K562 (cell line): ENCODE results near the gene MSL2. TPM values are rescaled to one million over a fixed set of nuclear protein-coding genes. Genes with fewer than 3 reads are reported as not detected.

Source experiments
- ATAC-seq: fragments of 200-7000 bp; cut with Tn5 transposase; 3 replicates; pipeline ENCODE4 v1.9.1; 2020; ENCODE audit warnings: moderate library complexity
- BruUV-seq: library from RNA; stranded (reverse); fragments of 400-500 nt; replicated peaks from 2 replicates; lab custom pipeline; 2021; lab: Mats Ljungman, UMichigan
- CTCF ChIA-PET: fragments of 300-600 bp; formaldehyde crosslinking; extraction: SDS; loops from one replicate; lab custom pipeline; 2021; ENCODE audit warnings: low intra/inter-chr PET ratio; lab: Yijun Ruan, JAX
- POLR2A ChIA-PET: fragments of 300-600, 350-650 bp; sonication (Branson Sonifier 250); formaldehyde crosslinking; extraction: SDS; loops from one replicate; lab custom pipeline; 2021; ENCODE audit warnings: antibody characterized with exemption, inconsistent platforms; lab: Yijun Ruan, JAX
- DNase-seq, 4 experiments: peaks; one replicate each; pipeline versions ENCODE4 v3.0.0 to v3.0.0-alpha.2; 2011 to 2018; ENCODE audit warnings: low spot score in 3 of 4, mixed read lengths in 3 of 4; ENCODE audit errors: extremely low read depth in 1 of 4
- FAIRE-seq: peaks from 2 replicates; lab custom pipeline; 2011; peaks lifted over from hg19 to GRCh38; lab: Jason Lieb, UNC
- H2AFZ ChIP-seq: 2 replicates; pipeline ENCODE4 v1.6.0; 2011; ENCODE audit warnings: low read depth, low read length, control low read depth, inconsistent platforms
- H3K27ac ChIP-seq: fragments of 200-600 bp; 3 replicates; pipeline ENCODE4 v1.8.0; 2011; ENCODE audit warnings: low read depth, mild to moderate bottlenecking, control low read depth, inconsistent platforms, low read length, moderate library complexity, mixed read lengths; ENCODE audit errors: extremely low read depth
- H3K27me3 ChIP-seq, 2 experiments: fragments of 300-600 bp in 1 of 2; 2 replicates in 1 of 2; 3 replicates in 1 of 2; pipeline versions ENCODE4 v1.6.0 to v1.8.0; 2011; ENCODE audit warnings: inconsistent platforms in 2 of 2, low read length in 2 of 2, mild to moderate bottlenecking in 1 of 2, mixed read lengths in 1 of 2, moderate library complexity in 1 of 2; ENCODE audit not compliant: control insufficient read depth in 2 of 2, insufficient read depth in 2 of 2
- H3K36me3 ChIP-seq: fragments of 300-600 bp; 3 replicates; pipeline ENCODE4 v1.8.0; 2011; ENCODE audit warnings: mild to moderate bottlenecking, low read length, inconsistent platforms; ENCODE audit not compliant: control insufficient read depth, insufficient read depth
- H3K4me1 ChIP-seq, 2 experiments: fragments of 200-600 bp in 1 of 2; replicated peaks in 1 of 2; 2 replicates in 1 of 2; 3 replicates in 1 of 2; pipeline versions ENCODE4 v1.5.1 to v1.8.0; 2011; ENCODE audit warnings: inconsistent platforms in 2 of 2, low read length in 2 of 2, mild to moderate bottlenecking in 1 of 2, mixed read lengths in 1 of 2, moderate library complexity in 1 of 2; ENCODE audit not compliant: control insufficient read depth in 2 of 2, insufficient read depth in 2 of 2
- H3K4me2 ChIP-seq: 2 replicates; pipeline ENCODE4 v1.6.1; 2011; ENCODE audit warnings: low read length, control low read depth, inconsistent platforms, mixed read lengths; ENCODE audit not compliant: insufficient read depth
- H3K4me3 ChIP-seq: fragments of 200-600 bp; sonication (generic), shearing (Covaris generic); 2 replicates; pipeline ENCODE4 v1.5.1; 2016; ENCODE audit warnings: control low read depth, inconsistent platforms
- H3K79me2 ChIP-seq: fragments of 200-600 bp; 3 replicates; pipeline ENCODE4 v1.8.0; 2011; ENCODE audit warnings: low read length, inconsistent platforms; ENCODE audit not compliant: control insufficient read depth, insufficient read depth
- H3K9ac ChIP-seq, 2 experiments: 2 replicates each; pipeline versions ENCODE4 v1.6.0 to v1.6.1; 2011; ENCODE audit warnings: low read depth in 2 of 2, low read length in 2 of 2, control low read depth in 1 of 2, inconsistent platforms in 1 of 2, mild to moderate bottlenecking in 1 of 2, mixed read lengths in 1 of 2; ENCODE audit not compliant: insufficient read depth in 1 of 2
- H3K9me1 ChIP-seq: one replicate; pipeline ENCODE4 v1.6.0; 2011; ENCODE audit warnings: inconsistent platforms, mild to moderate bottlenecking, low read length, moderate library complexity; ENCODE audit not compliant: control insufficient read depth, insufficient read depth
- H3K9me3 ChIP-seq: replicated peaks from 2 replicates; pipeline ENCODE4 v1.5.1; 2011; ENCODE audit warnings: low read depth, low read length, inconsistent platforms; ENCODE audit not compliant: control insufficient read depth, insufficient read depth
- H4K20me1 ChIP-seq: replicated peaks from 2 replicates; pipeline ENCODE4 v1.6.1; 2011; ENCODE audit warnings: low read length, inconsistent platforms, mixed read lengths; ENCODE audit not compliant: control insufficient read depth, insufficient read depth
- CLOCK ChIP-seq: fragments of 250-450 bp; sonication (Bioruptor Pico); IDR thresholded peaks from 2 replicates; pipeline ENCODE4 v1.4.0; 2020; ENCODE audit warnings: mild to moderate bottlenecking, moderate library complexity, borderline replicate concordance
- CTBP1 ChIP-seq: fragments of 450-650 bp; IDR thresholded peaks from 2 replicates; pipeline ENCODE4 v1.6.1; 2016; ENCODE audit warnings: borderline replicate concordance
- ELF1 ChIP-seq: fragments of 200-800 bp; sonication (Bioruptor generic); IDR thresholded peaks from 2 replicates; pipeline ENCODE4 v1.6.1; 2016; ENCODE audit warnings: missing genetic modification characterization, missing compliant biosample characterization
- NKRF ChIP-seq: fragments of 450-650 bp; IDR thresholded peaks from 2 replicates; pipeline ENCODE4 v1.6.1; 2016; ENCODE audit warnings: borderline replicate concordance
- NONO ChIP-seq, 2 experiments: fragments of 200-400 bp in 1 of 2; fragments of 450-650 bp in 1 of 2; formaldehyde crosslinking in 1 of 2; IDR thresholded peaks; 2 replicates each; pipeline ENCODE4 v1.6.1; 2017; ENCODE audit warnings: low read depth in 2 of 2, mild to moderate bottlenecking in 2 of 2, moderate library complexity in 2 of 2, low read length in 1 of 2
- SAFB ChIP-seq: fragments of 200-400 bp; formaldehyde crosslinking; IDR thresholded peaks from 2 replicates; pipeline ENCODE4 v1.6.1; 2017; ENCODE audit warnings: low read depth, low read length, borderline replicate concordance
- STAG1 ChIP-seq: sonication (generic); formaldehyde crosslinking; IDR thresholded peaks from 2 replicates; pipeline ENCODE4 v1.5.0; 2020; ENCODE audit warnings: missing genetic modification reagents, borderline replicate concordance
- VEZF1 ChIP-seq: fragments of 200-800 bp; sonication (Bioruptor generic); IDR thresholded peaks from 2 replicates; pipeline ENCODE4 v1.6.1; 2017; ENCODE audit warnings: missing genetic modification characterization, missing compliant biosample characterization
- WGBS: fragments of 100-300 bp; shearing (Covaris generic); methylation state at CpG from one replicate; pipeline ENCODE4 v1.1.6; 2016; ENCODE audit warnings: low coverage, mixed read lengths; ENCODE audit not compliant: insufficient coverage; ENCODE audit errors: missing lambda C conversion rate; 5-methylcytosine and 5-hydroxymethylcytosine counted together
- in situ Hi-C: fragments of 300-500 bp; cut with MboI; formaldehyde crosslinking; loops from 4 replicates; pipeline ENCODE4 v1.15.0; 2018; ENCODE audit warnings: inconsistent platforms, mixed read lengths
- intact Hi-C: fragments of 100-400 bp; cut with micrococcal nuclease; formaldehyde crosslinking; loops from 2 replicates; pipeline ENCODE4 v1.14.2; 2022
- polyA plus RNA-seq, 8 experiments: library from polyadenylated mRNA; depleted of rRNA in 4 of 8; stranded (reverse) in 5 of 8; unstranded in 3 of 8; fragments of >200 nt; fragmentation: Nextera tagmentation in 2 of 8; fragmentation: Illumina TruSeq in 1 of 8; extraction: Ambion mirVana in 2 of 8; extraction: Trizol in 1 of 8; gene quantifications; 2 replicates each; pipeline versions ENCODE4 v1.2.1 to v1.2.3, GENCODE V29; 2011 to 2014; ENCODE audit warnings: inconsistent platforms in 1 of 8, missing spikeins in 1 of 8
- total RNA-seq, 7 experiments: library from RNA; depleted of rRNA in 6 of 7; stranded (reverse); fragments of >200 nt in 6 of 7; fragmentation: Illumina TruSeq in 2 of 7; extraction: Trizol in 2 of 7; gene quantifications; 2 replicates each; pipeline versions ENCODE4 v1.2.1 to v1.2.3, GENCODE V29; 2011 to 2021; ENCODE audit warnings: low replicate concordance in 1 of 7

Gene MSL2
- total and polyA plus RNA-seq, 9 of the 15 experiments (the other 6 are each of a cell fraction or from before 2014, with no cell fraction given) = 1.9 to 19.9 (median 9.1) TPM

- H3K9ac ChIP-seq = peak overlapping the region; percentile 89 to 98
- TF ChIP-seq NKRF (no peak), ELF1 (tag) (peak; percentile 0; the same call in 1 of the 2 replicates), NONO (IDR thresholded peaks at IDR 0.05; ENCODE audit: low read depth in 2 of 2, low read length in 1 of 2) (0 out of 4 replicates have a peak, but pooled peaks of 1 of the 2 experiments have one; percentile 52), STAG1 (CRISPR knock-in tag) (0 out of 2 replicates have a peak, but pooled peaks have one; percentile 7), VEZF1 (CRISPR knock-in tag) (peak; percentile 80), CLOCK (CRISPR knock-in tag) (no peak), SAFB (no peak), CTBP1 (peak; percentile 13; the same call in 1 of the 2 replicates)
These were observed 674 bp downstream of the MSL2 start for GRCh38 chr3:136195258-136196063.

More at GRCh38 chr3:136195258-136196063, 674 bp downstream of the MSL2 start:
- ChIA-PET POLR2A (interaction anchor here (0.7 to 3.8 kb wide), 14 partner anchors 7 to 759 kb away, joined by 3 to 21 read pairs (median 4); partner anchors contain the start of gene STAG1), CTCF (no interaction called here)
- intact Hi-C loops = loop anchor here (2.0 to 5.0 kb wide), 2 partner anchors 55 to 118 kb away; partner anchors contain the start of gene PCCB
- Histone ChIP-seq H3K36me3 (peaks cover 13% of the 10 kb centered on the region; the same call in 2 of the 3 replicates), H3K27ac (peak overlapping the region; percentile 99), H3K4me1 (peaks cover 9 to 12% of the 10 kb centered on the region in 2 experiments; a peak in 4 of 5 replicates), H2AFZ (peak overlapping the region; percentile 72; the same call in 1 of the 2 replicates), H3K79me2 (peaks cover 64% of the 10 kb centered on the region), H3K4me2 (peak overlapping the region; percentile 87), H4K20me1 (peaks cover 41% of the 10 kb centered on the region), H3K27me3 (no peaks in the 10 kb centered on the region), H3K4me3 (peak overlapping the region; percentile 76), H3K9me1 (no peaks in the 10 kb centered on the region), H3K9me3 (no peaks in the 10 kb centered on the region)
- peak; percentile 63 for ATAC-seq
- in situ Hi-C loops = no loop called here
- no peak for FAIRE-seq
- no TSS peak for BruUV-seq
- DNase-seq = peak; percentile 62 to 73 (median 68)
- under 1% methylated on average over 43 of the region's 103 CpGs for WGBS
